SK-N-SH (cell line): ENCODE measurements around the gene VEGFD. TPM values are rescaled to one million over a fixed set of nuclear protein-coding genes. Genes with fewer than 3 reads are reported as not detected.

ENCODE experiments used
- CTCF ChIA-PET: fragments of 300-600, 350-600 bp; formaldehyde crosslinking; extraction: SDS; loops from one replicate; lab custom pipeline; 2021; lab: Yijun Ruan, JAX
- POLR2A ChIA-PET: fragments of 350-600 bp; sonication (Branson Sonifier 250); formaldehyde crosslinking; extraction: SDS; loops from one replicate; lab custom pipeline; 2020; ENCODE audit warnings: antibody characterized with exemption, inconsistent platforms; lab: Yijun Ruan, JAX
- DNase-seq: peaks from one replicate; pipeline ENCODE4 v3.0.0; 2012
- H2AFZ ChIP-seq: fragments of 200-600 bp; sonication (generic); 2 replicates; pipeline ENCODE4 v1.8.1; 2016; ENCODE audit warnings: antibody characterized with exemption, mild to moderate bottlenecking, low read depth
- H3F3A ChIP-seq: fragments of 200-600 bp; sonication (generic); replicated peaks from 2 replicates; pipeline ENCODE3; 2016; ENCODE audit warnings: antibody characterized with exemption, mild to moderate bottlenecking; ENCODE audit not compliant: insufficient read depth
- H3K27ac ChIP-seq, 2 experiments: fragments of 200-500 bp in 1 of 2; fragments of 200-600 bp in 1 of 2; sonication (Bioruptor generic) in 1 of 2; sonication (generic), shearing (Covaris generic) in 1 of 2; 2 replicates each; pipeline versions ENCODE4 v1.5.1 to v1.6.1; 2014 to 2016; ENCODE audit warnings: low read depth in 2 of 2, inconsistent platforms in 1 of 2, low read length in 1 of 2, mild to moderate bottlenecking in 1 of 2, mixed read lengths in 1 of 2
- H3K27me3 ChIP-seq: fragments of 200-600 bp; sonication (generic), shearing (Covaris generic); 2 replicates; pipeline ENCODE4 v1.6.1; 2016; ENCODE audit warnings: mixed run types; ENCODE audit not compliant: insufficient read depth
- H3K36me3 ChIP-seq, 2 experiments: fragments of 200-500 bp in 1 of 2; fragments of 200-600 bp in 1 of 2; sonication (Bioruptor generic) in 1 of 2; sonication (generic) in 1 of 2; replicated peaks in 1 of 2; 2 replicates each; pipeline versions ENCODE3 to v1.5.1; 2014 to 2016; ENCODE audit warnings: low read length in 1 of 2, mild to moderate bottlenecking in 1 of 2; ENCODE audit not compliant: insufficient read depth in 2 of 2, control insufficient read depth in 1 of 2
- H3K4me1 ChIP-seq, 2 experiments: fragments of 200-500 bp in 1 of 2; fragments of 200-600 bp in 1 of 2; sonication (Bioruptor generic) in 1 of 2; sonication (generic), shearing (Covaris generic) in 1 of 2; 2 replicates each; pipeline versions ENCODE4 v1.5.1 to v1.6.1; 2014 to 2016; ENCODE audit warnings: low read depth in 1 of 2, low read length in 1 of 2, mixed run types in 1 of 2; ENCODE audit not compliant: insufficient read depth in 2 of 2, control insufficient read depth in 1 of 2
- H3K4me2 ChIP-seq: fragments of 200-600 bp; sonication (generic), shearing (Covaris generic); 2 replicates; pipeline ENCODE4 v1.6.1; 2017; ENCODE audit warnings: mixed run types
- H3K4me3 ChIP-seq, 2 experiments: fragments of 200-500 bp in 1 of 2; fragments of 200-600 bp in 1 of 2; sonication (Bioruptor generic) in 1 of 2; sonication (generic), shearing (Covaris generic) in 1 of 2; 2 replicates each; pipeline versions ENCODE4 v1.5.1 to v1.8.1; 2014 to 2016; ENCODE audit warnings: low read depth in 2 of 2, inconsistent platforms in 1 of 2, low read length in 1 of 2, mild to moderate bottlenecking in 1 of 2, mixed read lengths in 1 of 2, moderate library complexity in 1 of 2
- H3K79me2 ChIP-seq: fragments of 200-600 bp; sonication (generic); 2 replicates; pipeline ENCODE4 v1.8.1; 2017; ENCODE audit warnings: mild to moderate bottlenecking; ENCODE audit not compliant: insufficient read depth
- H3K9ac ChIP-seq: fragments of 200-600 bp; sonication (generic); 2 replicates; pipeline ENCODE4 v1.6.1; 2017; ENCODE audit warnings: mixed run types
- H3K9me2 ChIP-seq: fragments of 200-600 bp; sonication (generic); 2 replicates; pipeline ENCODE4 v1.6.1; 2017; ENCODE audit warnings: mixed run types
- H3K9me3 ChIP-seq: fragments of 200-600 bp; sonication (generic); 2 replicates; pipeline ENCODE4 v1.6.1; 2017; ENCODE audit warnings: mixed run types, mild to moderate bottlenecking, moderate library complexity
- H4K20me1 ChIP-seq: fragments of 200-600 bp; sonication (generic); 2 replicates; pipeline ENCODE4 v1.6.1; 2017; ENCODE audit warnings: mild to moderate bottlenecking, mixed run types; ENCODE audit not compliant: insufficient read depth
- CHD2 ChIP-seq: fragments of 150-350 bp; IDR thresholded peaks from 2 replicates; pipeline ENCODE4 v1.6.1; 2018; ENCODE audit warnings: low read length; ENCODE audit not compliant: partially characterized antibody
- ELF1 ChIP-seq: IDR thresholded peaks from 2 replicates; pipeline ENCODE4 v1.4.0; 2012
- EP300 ChIP-seq, 2 experiments: IDR thresholded peaks; 2 replicates each; pipeline versions ENCODE4 v1.4.0 to v1.6.1; 2012; ENCODE audit warnings: borderline replicate concordance in 1 of 2, low read depth in 1 of 2, low read length in 1 of 2
- EZH2phosphoT487 ChIP-seq: fragments of 200-600 bp; sonication (generic); IDR thresholded peaks from 2 replicates; pipeline ENCODE4 v1.6.1; 2017; ENCODE audit warnings: low read depth, mixed run types, mild to moderate bottlenecking, antibody characterized with exemption, moderate library complexity, borderline replicate concordance
- FOSL2 ChIP-seq: IDR thresholded peaks from 2 replicates; pipeline ENCODE4 v1.4.0; 2012; ENCODE audit warnings: low read depth, mild to moderate bottlenecking, moderate library complexity, borderline replicate concordance
- FOXM1 ChIP-seq: IDR thresholded peaks from 2 replicates; pipeline ENCODE4 v1.4.0; 2012; ENCODE audit warnings: low read depth, mild to moderate bottlenecking
- GABPA ChIP-seq: IDR thresholded peaks from 2 replicates; pipeline ENCODE4 v1.4.0; 2012; ENCODE audit warnings: low read depth, mild to moderate bottlenecking
- JUND ChIP-seq: IDR thresholded peaks from 2 replicates; pipeline ENCODE4 v1.4.0; 2012
- MEF2A ChIP-seq: IDR thresholded peaks from 2 replicates; pipeline ENCODE4 v1.4.0; 2012; ENCODE audit warnings: low read depth, borderline replicate concordance
- NFIC ChIP-seq: IDR thresholded peaks from 2 replicates; pipeline ENCODE4 v1.4.0; 2012; ENCODE audit warnings: borderline replicate concordance
- NRF1 ChIP-seq: IDR thresholded peaks from 2 replicates; pipeline ENCODE4 v1.6.1; 2012; ENCODE audit warnings: low read depth, mild to moderate bottlenecking, low read length
- POLR2AphosphoS5 ChIP-seq: IDR thresholded peaks from 2 replicates; pipeline ENCODE4 v1.6.1; 2012; ENCODE audit warnings: low read depth, low read length
- RAD21 ChIP-seq: IDR thresholded peaks from 2 replicates; pipeline ENCODE4 v1.6.1; 2012; ENCODE audit warnings: mild to moderate bottlenecking, low read length
- RCOR1 ChIP-seq: fragments of 150-350 bp; IDR thresholded peaks from 2 replicates; pipeline ENCODE4 v1.6.1; 2017; ENCODE audit warnings: antibody characterized with exemption, low read length
- RFX5 ChIP-seq: IDR thresholded peaks from 2 replicates; pipeline ENCODE4 v1.6.1; 2012; ENCODE audit warnings: mild to moderate bottlenecking, improper control_type of control experiment, low read length
- RXRA ChIP-seq: IDR thresholded peaks from 2 replicates; pipeline ENCODE4 v1.4.0; 2012; ENCODE audit warnings: low read depth, mild to moderate bottlenecking, borderline replicate concordance
- SIN3A ChIP-seq: IDR thresholded peaks from 2 replicates; pipeline ENCODE4 v1.6.1; 2012; ENCODE audit warnings: low read depth, mild to moderate bottlenecking, low read length, moderate library complexity, borderline replicate concordance
- TCF12 ChIP-seq: IDR thresholded peaks from 2 replicates; pipeline ENCODE4 v1.4.0; 2012
- YY1 ChIP-seq: IDR thresholded peaks from 2 replicates; pipeline ENCODE4 v1.4.0; 2012; ENCODE audit warnings: low read depth, mild to moderate bottlenecking
- WGBS: methylation state at CpG from one replicate; pipeline ENCODE4 v1.1.6; 2017; ENCODE audit warnings: low lambda C conversion rate; 5-methylcytosine and 5-hydroxymethylcytosine counted together
- polyA plus RNA-seq, 3 experiments: library from polyadenylated mRNA; depleted of rRNA; stranded (reverse); fragments of >200 nt; gene quantifications; 2 replicates each; pipeline ENCODE4 v1.2.3, GENCODE V29; 2012
- TF ChIP-seq, protein P1 (sequence below): fragments of 150-350 bp; IDR thresholded peaks from 2 replicates; pipeline ENCODE4 v1.6.1; 2016; ENCODE audit warnings: mild to moderate bottlenecking, low read depth, low read length
- TF ChIP-seq, protein P2 (sequence below): fragments of 200-600 bp; sonication (generic); IDR thresholded peaks from 2 replicates; pipeline ENCODE4 v1.6.1; 2017; ENCODE audit warnings: antibody characterized with exemption, mild to moderate bottlenecking, moderate library complexity
- TF ChIP-seq, protein P3 (sequence below): IDR thresholded peaks from 2 replicates; pipeline ENCODE4 v1.6.1; 2012; ENCODE audit warnings: mild to moderate bottlenecking, low read depth, low read length, moderate library complexity
- TF ChIP-seq, protein P4 (sequence below): IDR thresholded peaks from 2 replicates; pipeline ENCODE4; 2012
- TF ChIP-seq, protein P5 (sequence below): IDR thresholded peaks from 2 replicates; pipeline ENCODE4 v1.4.0; 2012; ENCODE audit warnings: low read depth, borderline replicate concordance

Gene VEGFD, protein sequence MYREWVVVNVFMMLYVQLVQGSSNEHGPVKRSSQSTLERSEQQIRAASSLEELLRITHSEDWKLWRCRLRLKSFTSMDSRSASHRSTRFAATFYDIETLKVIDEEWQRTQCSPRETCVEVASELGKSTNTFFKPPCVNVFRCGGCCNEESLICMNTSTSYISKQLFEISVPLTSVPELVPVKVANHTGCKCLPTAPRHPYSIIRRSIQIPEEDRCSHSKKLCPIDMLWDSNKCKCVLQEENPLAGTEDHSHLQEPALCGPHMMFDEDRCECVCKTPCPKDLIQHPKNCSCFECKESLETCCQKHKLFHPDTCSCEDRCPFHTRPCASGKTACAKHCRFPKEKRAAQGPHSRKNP
- 5.3 and 6.3 TPM in 2 replicates for polyA plus RNA-seq (2012; rRNA removed)
- polyA plus RNA-seq (2012; cell fraction: cytosol; rRNA removed) = 6.8 and 7.3 TPM in 2 replicates
- polyA plus RNA-seq (2012; cell fraction: nucleus; rRNA removed) = 1.6 and 3.2 TPM in 2 replicates

DNA sequence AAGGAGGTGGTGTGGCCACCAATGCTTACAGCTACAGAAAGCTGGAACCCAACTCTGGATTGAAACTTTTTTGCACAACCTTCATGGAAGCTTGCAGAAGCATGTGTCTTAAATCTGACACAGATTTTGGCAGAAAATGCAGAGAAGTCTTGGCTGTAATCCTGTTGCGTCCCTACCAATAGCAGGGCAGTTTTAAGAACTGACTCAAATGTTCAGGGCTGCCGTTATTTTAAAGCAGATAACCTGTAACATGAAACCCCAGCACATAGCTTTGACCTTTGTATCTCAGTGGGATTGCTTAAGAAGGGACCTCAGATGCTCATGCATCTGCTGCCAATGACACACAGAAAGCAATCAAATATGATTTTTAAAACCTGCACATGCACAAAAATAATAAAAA lies at the start of gene VEGFD:
TSS of gene VEGFD (minus strand) at position 110 of the 400 bp plus-strand sequence. CDS start 467 bp downstream, outside the sequence.
- H3K4me1 ChIP-seq = no peaks in the 10 kb centered on the region; a peak in 1 of 4 replicates
- no peaks in the 10 kb centered on the region for H4K20me1 ChIP-seq
- H3K79me2 ChIP-seq = no peaks in the 10 kb centered on the region
- DNase-seq = no peak
- peak within 1 kb of the TSS in 1 of 2 experiments; percentile 28; a peak in 1 of 4 replicates for H3K4me3 ChIP-seq
- POLR2A ChIA-PET = no interaction called here
- H3K27ac ChIP-seq = peak within 1 kb of the TSS in 1 of 2 experiments; percentile 53; a peak in 2 of 4 replicates
- H3K9ac ChIP-seq = no peak within 1 kb of the TSS
- no peak within 1 kb of the TSS for H2AFZ ChIP-seq
- H3K4me2 ChIP-seq = no peak within 1 kb of the TSS
- no peaks in the 10 kb centered on the region for H3K9me3 ChIP-seq
- peaks cover 4 to 5% of the 10 kb centered on the region in 2 experiments for H3K36me3 ChIP-seq
- H3K27me3 ChIP-seq = no peaks in the 10 kb centered on the region
- no peaks in the 10 kb centered on the region for H3F3A ChIP-seq
- no peaks in the 10 kb centered on the region for H3K9me2 ChIP-seq
- CTCF ChIA-PET = interaction anchor here (0.5 to 3.6 kb wide), 3 partner anchors 11 to 84 kb away, joined by 3 to 24 read pairs (median 4); no protein-coding TSS in a partner anchor
- WGBS = 25% methylated on average over 2 of the region's 2 CpGs
- no peak for TF ChIP-seq SIN3A
- TF ChIP-seq, protein P1, sequence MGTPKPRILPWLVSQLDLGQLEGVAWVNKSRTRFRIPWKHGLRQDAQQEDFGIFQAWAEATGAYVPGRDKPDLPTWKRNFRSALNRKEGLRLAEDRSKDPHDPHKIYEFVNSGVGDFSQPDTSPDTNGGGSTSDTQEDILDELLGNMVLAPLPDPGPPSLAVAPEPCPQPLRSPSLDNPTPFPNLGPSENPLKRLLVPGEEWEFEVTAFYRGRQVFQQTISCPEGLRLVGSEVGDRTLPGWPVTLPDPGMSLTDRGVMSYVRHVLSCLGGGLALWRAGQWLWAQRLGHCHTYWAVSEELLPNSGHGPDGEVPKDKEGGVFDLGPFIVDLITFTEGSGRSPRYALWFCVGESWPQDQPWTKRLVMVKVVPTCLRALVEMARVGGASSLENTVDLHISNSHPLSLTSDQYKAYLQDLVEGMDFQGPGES = no peak
- TF ChIP-seq NFIC = 0 out of 2 replicates have a peak, but pooled peaks have one; percentile 13
- TF ChIP-seq, protein P2, sequence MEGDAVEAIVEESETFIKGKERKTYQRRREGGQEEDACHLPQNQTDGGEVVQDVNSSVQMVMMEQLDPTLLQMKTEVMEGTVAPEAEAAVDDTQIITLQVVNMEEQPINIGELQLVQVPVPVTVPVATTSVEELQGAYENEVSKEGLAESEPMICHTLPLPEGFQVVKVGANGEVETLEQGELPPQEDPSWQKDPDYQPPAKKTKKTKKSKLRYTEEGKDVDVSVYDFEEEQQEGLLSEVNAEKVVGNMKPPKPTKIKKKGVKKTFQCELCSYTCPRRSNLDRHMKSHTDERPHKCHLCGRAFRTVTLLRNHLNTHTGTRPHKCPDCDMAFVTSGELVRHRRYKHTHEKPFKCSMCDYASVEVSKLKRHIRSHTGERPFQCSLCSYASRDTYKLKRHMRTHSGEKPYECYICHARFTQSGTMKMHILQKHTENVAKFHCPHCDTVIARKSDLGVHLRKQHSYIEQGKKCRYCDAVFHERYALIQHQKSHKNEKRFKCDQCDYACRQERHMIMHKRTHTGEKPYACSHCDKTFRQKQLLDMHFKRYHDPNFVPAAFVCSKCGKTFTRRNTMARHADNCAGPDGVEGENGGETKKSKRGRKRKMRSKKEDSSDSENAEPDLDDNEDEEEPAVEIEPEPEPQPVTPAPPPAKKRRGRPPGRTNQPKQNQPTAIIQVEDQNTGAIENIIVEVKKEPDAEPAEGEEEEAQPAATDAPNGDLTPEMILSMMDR = no peak
- no peak for TF ChIP-seq MEF2A
- TF ChIP-seq JUND = 0 out of 2 replicates have a peak, but pooled peaks have one; percentile 5
- no peak for TF ChIP-seq NRF1
- peak; percentile 8; the same call in 1 of the 2 replicates for TF ChIP-seq RXRA
- TF ChIP-seq ELF1 = no peak
- no peak for TF ChIP-seq POLR2AphosphoS5
- TF ChIP-seq FOSL2 = no peak
- TF ChIP-seq RFX5 = no peak
- TF ChIP-seq RAD21 = no peak
- no peak for TF ChIP-seq EZH2phosphoT487
- TF ChIP-seq, protein P3, sequence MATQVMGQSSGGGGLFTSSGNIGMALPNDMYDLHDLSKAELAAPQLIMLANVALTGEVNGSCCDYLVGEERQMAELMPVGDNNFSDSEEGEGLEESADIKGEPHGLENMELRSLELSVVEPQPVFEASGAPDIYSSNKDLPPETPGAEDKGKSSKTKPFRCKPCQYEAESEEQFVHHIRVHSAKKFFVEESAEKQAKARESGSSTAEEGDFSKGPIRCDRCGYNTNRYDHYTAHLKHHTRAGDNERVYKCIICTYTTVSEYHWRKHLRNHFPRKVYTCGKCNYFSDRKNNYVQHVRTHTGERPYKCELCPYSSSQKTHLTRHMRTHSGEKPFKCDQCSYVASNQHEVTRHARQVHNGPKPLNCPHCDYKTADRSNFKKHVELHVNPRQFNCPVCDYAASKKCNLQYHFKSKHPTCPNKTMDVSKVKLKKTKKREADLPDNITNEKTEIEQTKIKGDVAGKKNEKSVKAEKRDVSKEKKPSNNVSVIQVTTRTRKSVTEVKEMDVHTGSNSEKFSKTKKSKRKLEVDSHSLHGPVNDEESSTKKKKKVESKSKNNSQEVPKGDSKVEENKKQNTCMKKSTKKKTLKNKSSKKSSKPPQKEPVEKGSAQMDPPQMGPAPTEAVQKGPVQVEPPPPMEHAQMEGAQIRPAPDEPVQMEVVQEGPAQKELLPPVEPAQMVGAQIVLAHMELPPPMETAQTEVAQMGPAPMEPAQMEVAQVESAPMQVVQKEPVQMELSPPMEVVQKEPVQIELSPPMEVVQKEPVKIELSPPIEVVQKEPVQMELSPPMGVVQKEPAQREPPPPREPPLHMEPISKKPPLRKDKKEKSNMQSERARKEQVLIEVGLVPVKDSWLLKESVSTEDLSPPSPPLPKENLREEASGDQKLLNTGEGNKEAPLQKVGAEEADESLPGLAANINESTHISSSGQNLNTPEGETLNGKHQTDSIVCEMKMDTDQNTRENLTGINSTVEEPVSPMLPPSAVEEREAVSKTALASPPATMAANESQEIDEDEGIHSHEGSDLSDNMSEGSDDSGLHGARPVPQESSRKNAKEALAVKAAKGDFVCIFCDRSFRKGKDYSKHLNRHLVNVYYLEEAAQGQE = no peak
- TF ChIP-seq RCOR1 = no peak
- no peak for TF ChIP-seq CHD2
- 0 out of 2 replicates have a peak, but pooled peaks have one; percentile 48 for TF ChIP-seq TCF12
- TF ChIP-seq, protein P4, sequence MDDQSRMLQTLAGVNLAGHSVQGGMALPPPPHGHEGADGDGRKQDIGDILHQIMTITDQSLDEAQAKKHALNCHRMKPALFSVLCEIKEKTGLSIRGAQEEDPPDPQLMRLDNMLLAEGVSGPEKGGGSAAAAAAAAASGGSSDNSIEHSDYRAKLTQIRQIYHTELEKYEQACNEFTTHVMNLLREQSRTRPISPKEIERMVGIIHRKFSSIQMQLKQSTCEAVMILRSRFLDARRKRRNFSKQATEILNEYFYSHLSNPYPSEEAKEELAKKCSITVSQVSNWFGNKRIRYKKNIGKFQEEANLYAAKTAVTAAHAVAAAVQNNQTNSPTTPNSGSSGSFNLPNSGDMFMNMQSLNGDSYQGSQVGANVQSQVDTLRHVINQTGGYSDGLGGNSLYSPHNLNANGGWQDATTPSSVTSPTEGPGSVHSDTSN = no peak
- no peak for TF ChIP-seq EP300 (IDR thresholded peaks at IDR 0.05; ENCODE audit: borderline replicate concordance in 1 of 2, low read depth in 1 of 2, low read length in 1 of 2)
- TF ChIP-seq GABPA = no peak
- TF ChIP-seq, protein P5, sequence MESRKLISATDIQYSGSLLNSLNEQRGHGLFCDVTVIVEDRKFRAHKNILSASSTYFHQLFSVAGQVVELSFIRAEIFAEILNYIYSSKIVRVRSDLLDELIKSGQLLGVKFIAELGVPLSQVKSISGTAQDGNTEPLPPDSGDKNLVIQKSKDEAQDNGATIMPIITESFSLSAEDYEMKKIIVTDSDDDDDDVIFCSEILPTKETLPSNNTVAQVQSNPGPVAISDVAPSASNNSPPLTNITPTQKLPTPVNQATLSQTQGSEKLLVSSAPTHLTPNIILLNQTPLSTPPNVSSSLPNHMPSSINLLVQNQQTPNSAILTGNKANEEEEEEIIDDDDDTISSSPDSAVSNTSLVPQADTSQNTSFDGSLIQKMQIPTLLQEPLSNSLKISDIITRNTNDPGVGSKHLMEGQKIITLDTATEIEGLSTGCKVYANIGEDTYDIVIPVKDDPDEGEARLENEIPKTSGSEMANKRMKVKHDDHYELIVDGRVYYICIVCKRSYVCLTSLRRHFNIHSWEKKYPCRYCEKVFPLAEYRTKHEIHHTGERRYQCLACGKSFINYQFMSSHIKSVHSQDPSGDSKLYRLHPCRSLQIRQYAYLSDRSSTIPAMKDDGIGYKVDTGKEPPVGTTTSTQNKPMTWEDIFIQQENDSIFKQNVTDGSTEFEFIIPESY = no peak
- no peak for TF ChIP-seq YY1
- TF ChIP-seq FOXM1 = no peak
